Neural cell (in vitro differentiated cells): Measurements from ENCODE around the gene CDC42EP2.

ENCODE experiments used
- CTCF ChIP-seq: fragments of 450-650 bp; IDR thresholded peaks from 2 replicates; pipeline ENCODE4 v1.5.1; 2014; ENCODE audit warnings: antibody characterized with exemption, mild to moderate bottlenecking, moderate library complexity; ENCODE audit not compliant: poor library complexity, severe bottlenecking
- EZH2 ChIP-seq: fragments of 200-600, 300-800 bp; shearing (Covaris generic), sonication (generic); IDR thresholded peaks from 2 replicates; pipeline ENCODE4 v1.6.1; 2014; ENCODE audit warnings: antibody characterized with exemption, low read length, borderline replicate concordance, mild to moderate bottlenecking; ENCODE audit not compliant: insufficient read depth, poor library complexity, severe bottlenecking
- REST ChIP-seq: IDR thresholded peaks from 2 replicates; pipeline ENCODE4 v1.6.1; 2012; ENCODE audit warnings: borderline replicate concordance

DNA sequence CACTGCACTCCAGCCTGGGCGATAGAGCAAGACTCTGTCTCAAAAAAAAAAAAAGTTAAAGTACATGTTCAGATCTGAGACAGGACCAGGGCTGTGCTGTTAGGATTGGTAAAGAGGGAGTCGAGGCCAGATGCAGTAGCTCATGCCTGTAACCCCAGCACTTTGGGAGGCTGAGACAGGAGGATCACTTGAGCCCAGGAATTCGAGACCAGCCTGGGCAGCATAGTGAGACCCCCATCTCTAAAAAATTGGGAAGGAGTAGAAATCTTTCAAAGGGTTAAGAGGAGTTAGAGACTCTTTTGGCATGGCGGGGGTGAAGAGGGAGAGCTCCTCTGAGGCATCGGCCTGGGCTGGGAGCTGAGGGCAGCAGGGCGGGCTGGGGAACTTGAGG is 56.0 kb downstream of the CDC42EP2 start:
- TF ChIP-seq CTCF (no peak), EZH2 (no peak), REST (no peak)
